Stimulated activated CD4-positive, alpha-beta T cell treated with anti-CD3 and anti-CD28 coated beads, Interleukin-2, amount 100 ng/mL, for 4 hours (primary cell): ENCODE results near the gene VPS37D.
"Not testable (repeated sequence)": the region's sequence is repeated elsewhere in the genome, so short reads cannot be mapped to it uniquely, and the experiment has no call there.

ENCODE experiments used
- DNase-seq: peaks from one replicate; pipeline ENCODE4 v3.0.0-alpha.2; 2020; ENCODE audit warnings: low read depth

VPS37D gene

GRCh38 chr7:73646785-73647724 is 20.6 kb upstream of the VPS37D start:
- no peak for DNase-seq

- DNase-seq, result no peak
Observed at GRCh38 chr7:73647725-73648592, 19.7 kb upstream of the VPS37D start.

DNA sequence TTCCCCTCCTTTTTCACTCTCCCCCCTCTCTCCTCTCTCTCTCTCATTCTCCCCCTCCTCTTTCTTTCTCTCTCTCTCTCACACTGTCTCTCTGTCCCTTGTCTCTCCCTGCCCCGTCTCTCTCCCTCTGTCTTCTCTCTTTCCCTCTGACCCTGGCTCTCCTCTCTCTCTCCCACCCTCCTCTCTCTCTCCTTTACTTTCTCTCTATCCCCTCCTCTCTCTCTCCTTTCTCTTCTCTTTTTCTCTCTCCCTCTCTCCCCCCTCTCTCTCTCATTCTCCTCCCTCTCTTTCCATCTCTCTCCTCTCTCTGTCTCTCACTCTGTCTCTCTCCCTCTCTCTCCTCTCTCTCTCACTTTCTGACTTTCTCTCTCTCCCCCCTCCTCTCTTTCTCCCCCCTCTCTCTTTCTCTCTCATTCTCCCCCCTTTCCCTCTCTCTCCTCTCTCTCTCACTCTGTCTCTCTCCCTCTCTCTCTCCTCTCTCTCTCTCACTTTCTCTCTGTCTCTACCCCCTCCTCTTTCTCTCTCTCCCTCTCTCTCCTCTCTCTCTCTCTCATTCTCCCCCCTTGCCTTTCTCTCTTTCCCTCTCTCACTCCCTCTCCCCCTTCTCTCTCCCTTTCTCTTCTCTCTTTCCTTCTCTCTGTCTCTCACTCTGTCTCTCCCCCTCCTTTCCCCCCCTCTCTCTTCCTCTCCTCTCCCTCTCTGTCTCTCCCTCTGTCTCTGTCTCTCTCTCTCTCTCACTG is 18.9 kb upstream of the VPS37D start:
- no peak for DNase-seq

- DNase-seq, result no peak
Observed at GRCh38 chr7:73649576-73649975, 18.1 kb upstream of the VPS37D start.

DNA sequence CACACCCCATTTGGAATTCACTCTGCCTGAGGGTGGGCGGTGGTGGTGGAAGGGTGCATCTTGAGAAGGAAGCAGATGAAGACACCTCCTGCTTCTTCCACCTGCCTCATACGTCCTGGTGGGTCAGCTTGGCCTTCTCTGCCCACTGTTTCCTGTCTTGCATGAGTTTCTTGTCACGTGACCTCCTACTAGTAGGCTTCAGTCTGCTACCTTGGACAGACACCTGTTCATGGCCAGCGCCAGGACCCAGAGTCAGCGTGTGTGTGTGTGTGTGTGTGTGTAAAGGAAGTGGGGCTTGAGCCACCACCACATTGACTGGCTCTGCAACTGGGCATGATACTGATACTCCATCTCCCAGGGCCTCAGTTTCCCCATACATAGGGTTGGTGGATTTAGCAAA is 17.1 kb upstream of the VPS37D start:
- no peak for DNase-seq

DNA sequence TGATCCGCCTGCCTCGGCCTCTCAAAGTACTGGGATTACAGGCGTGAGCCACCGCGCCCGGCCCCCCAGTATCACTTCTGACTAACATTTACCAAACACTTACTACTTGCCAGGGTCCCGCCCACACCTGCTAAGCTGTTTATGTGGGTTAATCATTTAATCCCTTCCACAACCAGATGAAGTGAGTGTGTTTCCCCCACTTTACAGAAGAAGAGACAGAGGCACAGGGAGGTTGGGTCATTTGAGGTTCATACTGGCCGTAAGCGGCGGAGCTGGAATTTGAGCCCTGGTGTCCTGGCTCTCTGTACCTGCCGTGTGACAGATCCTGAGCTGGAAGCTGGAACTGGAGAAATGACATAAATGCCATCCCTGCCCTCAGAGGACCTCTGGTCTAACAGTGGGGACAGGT is 15.1 kb upstream of the VPS37D start:
- no peak for DNase-seq

DNA sequence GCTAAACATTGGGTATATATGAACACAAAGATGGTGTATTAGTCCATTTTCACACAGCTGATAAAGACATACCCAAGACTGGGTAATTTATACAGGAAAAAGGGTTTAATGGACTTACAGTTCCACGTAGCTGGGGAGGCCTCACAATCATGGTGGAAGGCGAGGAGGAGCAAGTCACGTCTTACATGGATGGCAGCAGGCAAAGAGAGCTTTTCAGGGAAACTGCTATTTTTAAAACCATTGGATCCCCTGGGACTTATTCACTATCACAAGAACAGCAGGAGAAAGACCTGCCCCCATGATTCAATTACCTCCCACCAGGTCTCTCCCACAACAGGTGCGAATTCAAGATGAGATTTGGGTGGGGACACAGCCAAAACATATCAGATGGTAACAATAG is 12.3 kb upstream of the VPS37D start:
- not testable (repeated sequence) for DNase-seq

- no peak for DNase-seq
Observed at GRCh38 chr7:73659983-73660382, 7.6 kb upstream of the VPS37D start.

DNA sequence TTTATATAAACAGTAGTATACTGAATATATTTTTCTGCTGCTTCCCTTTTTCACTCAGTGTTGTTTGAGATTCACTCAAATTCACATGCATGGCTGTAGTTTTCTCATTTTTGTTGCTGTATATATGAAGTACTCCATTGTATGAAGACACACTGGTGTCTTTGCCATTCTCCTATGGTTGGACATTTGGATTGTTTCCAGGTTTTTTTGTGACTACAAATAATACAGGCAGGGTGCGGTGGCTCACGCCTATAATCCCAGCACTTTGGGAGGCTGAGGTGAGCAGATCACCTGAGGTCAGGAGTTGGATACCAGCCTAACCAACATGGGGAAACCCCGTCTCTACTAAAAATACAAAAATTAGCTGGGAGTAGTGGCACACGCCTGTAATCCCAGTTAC is 7.0 kb upstream of the VPS37D start:
- not testable (repeated sequence) for DNase-seq

GRCh38 chr7:73663033-73663432 is 4.6 kb upstream of the VPS37D start:
- DNase-seq, result no peak

DNA sequence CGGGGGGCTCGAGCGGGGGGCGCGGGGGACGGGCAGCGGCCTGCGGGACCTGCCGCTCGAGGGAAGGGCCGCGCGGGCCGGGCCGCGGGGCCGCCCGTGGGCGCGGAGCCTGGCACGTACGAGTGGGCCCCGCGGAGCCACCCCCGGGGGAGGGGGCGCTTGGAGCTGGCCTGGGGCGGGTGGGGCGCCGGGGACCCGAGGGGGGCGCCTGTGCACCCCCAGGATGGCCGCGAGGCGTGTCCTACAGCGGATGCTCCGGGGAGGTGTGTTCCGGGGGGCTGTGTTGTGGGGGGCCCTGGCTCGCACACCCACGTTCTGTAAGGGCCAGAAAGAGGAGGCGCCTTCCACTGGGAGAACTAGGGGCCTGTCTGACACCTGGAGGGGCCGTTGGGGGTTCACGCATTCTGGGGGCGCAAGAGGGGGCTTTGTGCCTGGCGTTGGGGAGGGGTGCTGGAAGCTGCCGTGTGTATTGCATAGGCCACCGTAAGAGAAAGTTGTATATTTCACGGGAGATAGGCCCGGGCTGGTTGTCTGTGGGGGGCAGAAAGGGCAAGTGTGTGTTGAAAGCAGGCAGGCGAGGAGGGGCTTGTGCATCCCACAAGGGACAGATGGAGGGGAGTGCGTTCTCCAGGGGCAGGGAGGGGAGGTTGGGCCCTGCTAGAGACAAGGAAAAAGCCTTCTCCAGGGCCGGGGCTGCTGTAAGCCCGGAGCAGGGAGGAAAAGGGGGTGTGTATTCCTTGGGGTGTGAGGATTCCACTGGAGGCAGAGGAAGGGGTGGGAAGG is 663 bp downstream of the VPS37D start:
- DNase-seq, result no peak

- no peak for DNase-seq
Observed at GRCh38 chr7:73668886-73669230, 1.2 kb downstream of the VPS37D start.

- DNase-seq, result no peak
Observed at GRCh38 chr7:73669288-73669701, 1.7 kb downstream of the VPS37D start.

DNA sequence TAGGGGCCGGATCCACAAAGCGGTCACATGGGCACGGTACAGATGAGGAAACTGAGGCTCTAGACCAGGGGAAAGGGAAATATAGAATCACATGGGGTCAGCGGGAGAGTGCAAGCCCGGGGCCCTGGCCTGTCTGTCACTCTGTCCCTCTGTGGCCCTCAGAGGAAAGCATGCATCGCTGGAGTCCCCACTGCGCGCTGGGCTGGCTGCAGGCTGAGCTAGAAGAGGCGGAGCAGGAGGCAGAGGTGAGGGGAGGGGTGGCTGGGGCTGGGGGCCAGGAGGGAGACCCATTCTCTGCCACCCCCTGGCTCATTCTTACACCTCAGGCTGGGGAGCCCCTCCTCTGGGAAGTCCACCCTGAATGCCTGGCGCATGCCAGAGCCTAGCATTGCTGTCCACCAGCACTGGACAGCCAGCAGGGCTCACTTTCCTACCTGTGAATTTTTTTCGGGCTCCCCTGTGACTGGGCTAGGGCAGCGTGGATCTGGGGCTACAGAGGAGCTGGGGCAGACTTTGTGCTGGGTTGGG is 2.3 kb downstream of the VPS37D start:
- no peak for DNase-seq

GRCh38 chr7:73671322-73671661 is 3.7 kb downstream of the VPS37D start:
- no peak for DNase-seq

GRCh38 chr7:73671857-73672445 is 4.3 kb downstream of the VPS37D start:
- DNase-seq, result no peak

- no peak for DNase-seq
Observed at GRCh38 chr7:73674468-73675124, 7.0 kb downstream of the VPS37D start.

DNA sequence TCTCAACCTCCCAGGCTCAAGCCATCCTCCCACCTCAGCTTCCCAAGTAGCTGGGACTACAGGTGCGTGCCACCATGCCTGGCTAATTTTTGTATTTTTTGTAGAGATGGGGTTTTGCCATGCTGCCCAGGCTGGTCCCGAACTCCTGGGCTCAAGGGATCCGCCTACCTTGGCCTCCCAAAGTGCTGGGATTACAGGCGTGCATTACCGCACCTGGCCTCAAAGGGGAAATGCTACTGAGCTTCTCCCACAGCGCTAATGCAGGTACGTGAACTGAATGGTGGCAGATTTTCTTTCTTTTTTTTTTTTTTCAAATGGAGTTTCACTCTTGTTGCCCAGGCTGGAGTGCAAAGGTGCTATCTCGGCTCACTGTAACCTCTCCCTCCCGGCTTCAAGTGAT is 8.4 kb downstream of the VPS37D start:
- DNase-seq, result not testable (repeated sequence)

- no peak for DNase-seq
Observed at GRCh38 chr7:73678862-73679261, 11.2 kb downstream of the VPS37D start.

- no peak for DNase-seq
Observed at GRCh38 chr7:73679709-73680108, 12.1 kb downstream of the VPS37D start.
